ENCODE measurements around the gene ENO1. TPM values are rescaled to one million over a fixed set of nuclear protein-coding genes. Genes with fewer than 3 reads are reported as not detected.

ENO1 gene
- total and polyA plus RNA-seq, 2 of the 8 experiments (the other 6 are each of a cell fraction or from before 2014, with no cell fraction given) = 1,763 to 2,117 TPM

DNA sequence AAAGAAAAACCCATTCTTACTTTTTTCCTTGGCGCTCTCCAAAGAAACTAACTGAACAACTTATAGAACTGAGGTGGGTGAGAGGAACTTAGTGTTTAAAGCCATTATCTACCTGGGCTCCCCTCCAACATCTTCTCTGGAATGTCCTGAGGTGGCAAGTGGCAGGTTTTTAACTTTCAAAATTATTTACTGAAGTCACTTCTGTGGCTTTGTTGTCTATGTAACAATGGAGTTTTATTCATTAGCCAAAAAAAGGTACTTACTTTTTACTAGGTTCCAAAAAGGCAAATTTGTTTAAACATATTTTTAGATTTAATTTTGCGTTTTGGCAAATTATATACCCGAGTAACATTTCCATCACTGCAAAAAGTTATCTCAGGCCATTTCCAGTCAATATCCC is 2.4 kb downstream of the ENO1 start:
- H4K20me1 ChIP-seq (replicated peaks in 1 of 2; ENCODE audit: control insufficient read depth in 1 of 2, insufficient read depth in 2 of 2, low read length in 2 of 2) = peaks cover 25 to 28% of the 10 kb centered on the region in 2 experiments
- H3K23ac ChIP-seq (ENCODE audit: insufficient read length) = no peak overlapping the region
- no peak overlapping the region for H2AK5ac ChIP-seq (ENCODE audit: low read depth, low read length)
- H2AFZ ChIP-seq (ENCODE audit: low read length) = no peak overlapping the region
- H3K56ac ChIP-seq (replicated peaks; ENCODE audit: insufficient read length, low read depth, low read length) = no peak overlapping the region
- no peak overlapping the region for H2BK5ac ChIP-seq (ENCODE audit: low read depth, low read length)
- H4K91ac ChIP-seq (replicated peaks; ENCODE audit: insufficient read length, low read length) = no peak overlapping the region
- H2BK15ac ChIP-seq (ENCODE audit: low read length) = no peak overlapping the region
- H3K23me2 ChIP-seq (ENCODE audit: low read depth, low read length) = peaks cover 2% of the 10 kb centered on the region; the same call in 1 of the 2 replicates
- no peak overlapping the region for H3K14ac ChIP-seq (ENCODE audit: insufficient read length)
- peaks cover 8% of the 10 kb centered on the region for H3K79me1 ChIP-seq (ENCODE audit: low read depth, low read length)
- no peak for DNase-seq (ENCODE audit: low read depth in 1 of 2, low spot score in 2 of 2)
- no peaks in the 10 kb centered on the region for H3K9me3 ChIP-seq (ENCODE audit: insufficient read depth in 2 of 2, low read depth in 1 of 2, low read length in 1 of 2)
- 84% methylated on average over 3 of the region's 3 CpGs; no CpG with 5 or more reads in 1 of the 2 experiments for WGBS, 2 experiments (ENCODE audit: extremely low coverage in 1 of 2, insufficient coverage in 1 of 2, insufficient read length in 1 of 2, insufficient replicate concordance in 2 of 2, low coverage in 1 of 2, low lambda C conversion rate in 2 of 2, missing lambda C conversion rate in 1 of 2)
- no peak overlapping the region for H4K5ac ChIP-seq (ENCODE audit: insufficient read length, low read depth, low read length)
- ChIA-PET POLR2A (ENCODE audit: partially characterized antibody) (interaction anchor here (0.7 to 29.3 kb wide), 4 partner anchors 16 to 307 kb away, joined by 3 to 880 read pairs (median 16); no protein-coding TSS in a partner anchor), CTCF (ENCODE audit: partially characterized antibody) (interaction anchor here (0.6 kb wide), 1 partner anchor 35 kb away, joined by 4 read pairs; no protein-coding TSS in a partner anchor)
- H3K79me2 ChIP-seq (ENCODE audit: control insufficient read depth in 1 of 2, insufficient read depth in 2 of 2, low read length in 2 of 2) = peaks cover 38 to 75% of the 10 kb centered on the region in 2 experiments
- H3K9ac ChIP-seq (replicated peaks in 1 of 4; ENCODE audit: extremely low read depth in 1 of 4, low read depth in 3 of 4, low read length in 3 of 4) = no peak overlapping the region
- no peak overlapping the region for H2BK20ac ChIP-seq (ENCODE audit: low read length)
- H2BK120ac ChIP-seq (replicated peaks; ENCODE audit: low read depth, low read length) = no peak overlapping the region
- H3K4me1 ChIP-seq (replicated peaks in 1 of 4; ENCODE audit: control insufficient read depth in 3 of 4, insufficient read depth in 4 of 4, low read length in 3 of 4) = peaks cover 12 to 35% (median 21%) of the 10 kb centered on the region in 4 experiments
- peak overlapping the region; percentile 54 to 65 for H3K4me2 ChIP-seq (ENCODE audit: insufficient read depth in 1 of 2, low read depth in 2 of 2, low read length in 2 of 2)
- peak overlapping the region in 2 of 4 experiments; percentile 91 to 92; a peak in 5 of 8 replicates for H3K4me3 ChIP-seq (ENCODE audit: extremely low read depth in 1 of 4, insufficient read depth in 2 of 4, low read depth in 3 of 4, low read length in 4 of 4)
- no peak overlapping the region for H3K18ac ChIP-seq (ENCODE audit: extremely low read depth, low read length)
- no peak overlapping the region for H2BK12ac ChIP-seq (ENCODE audit: low read depth, low read length)
- FAIRE-seq = no peak
- no peak overlapping the region for H3K4ac ChIP-seq (replicated peaks; ENCODE audit: insufficient read length, low read depth, low read length)
- peaks cover 30 to 62% (median 46%) of the 10 kb centered on the region in 4 experiments for H3K36me3 ChIP-seq (ENCODE audit: control insufficient read depth in 2 of 4, insufficient read depth in 4 of 4, low read length in 3 of 4)
- no peak overlapping the region for H3K27ac ChIP-seq (ENCODE audit: low read depth, low read length)
- H3K27me3 ChIP-seq (replicated peaks in 1 of 4; ENCODE audit: control insufficient read depth in 3 of 4, extremely low read depth in 1 of 4, insufficient read depth in 3 of 4, low read length in 3 of 4) = no peaks in the 10 kb centered on the region
- no peak overlapping the region for H4K8ac ChIP-seq (ENCODE audit: extremely low read depth, insufficient read depth, low read length)
- no peak for TF ChIP-seq GTF2F1 (IDR thresholded peaks at IDR 0.05; ENCODE audit: borderline replicate concordance, low read depth, low read length)
- no peak for TF ChIP-seq SUZ12 (IDR thresholded peaks at IDR 0.05; ENCODE audit: low read length)
- TF ChIP-seq NRF1 (IDR thresholded peaks at IDR 0.05; ENCODE audit: low read depth, low read length) = no peak
- no peak for TF ChIP-seq CHD2 (IDR thresholded peaks at IDR 0.05; ENCODE audit: low read length)
- TF ChIP-seq CBX8 (IDR thresholded peaks at IDR 0.05; ENCODE audit: borderline replicate concordance, low read depth, low read length) = no peak
- no peak for TF ChIP-seq SIX5 (IDR thresholded peaks at IDR 0.05; ENCODE audit: low read depth, low read length)
- no peak for TF ChIP-seq SAP30 (IDR thresholded peaks at IDR 0.05; ENCODE audit: insufficient read depth, insufficient replicate concordance, low read length)
- no peak for TF ChIP-seq PHF8 (conservative IDR thresholded peaks at IDR 0.05; ENCODE audit: low read depth, low read length)
- no peak for TF ChIP-seq EP300 (IDR thresholded peaks at IDR 0.05; ENCODE audit: borderline replicate concordance in 1 of 2, low read depth in 2 of 2, low read length in 2 of 2)
- TF ChIP-seq ASH2L (IDR thresholded peaks at IDR 0.05; ENCODE audit: low read length) = no peak
- TF ChIP-seq GABPA (IDR thresholded peaks at IDR 0.05; ENCODE audit: borderline replicate concordance, insufficient read depth, low read length) = no peak
- TF ChIP-seq SRF (IDR thresholded peaks at IDR 0.05; ENCODE audit: low read depth, low read length) = no peak
- TF ChIP-seq EZH2 (IDR thresholded peaks at IDR 0.05; ENCODE audit: low read depth, low read length, severe bottlenecking) = no peak

Measured in H1 (cell line).